RPMI7951 (cell line): ENCODE data around the gene SNAP29. TPM values are rescaled to one million over a fixed set of nuclear protein-coding genes. Genes with fewer than 3 reads are reported as not detected.
A peak's percentile ranks its signal among the peaks of the same experiment; 100 is the strongest.
"Not testable (repeated sequence)": the region's sequence is repeated elsewhere in the genome, so short reads cannot be mapped to it uniquely, and the experiment has no call there.

Experiments
- DNase-seq: peaks from one replicate; pipeline ENCODE4 v3.0.0-alpha.2; 2012; ENCODE audit warnings: low read depth
- total RNA-seq: library from RNA; depleted of rRNA; stranded (reverse); fragments of >200 nt; shearing (Covaris generic); gene quantifications from 2 replicates; pipeline ENCODE4 v1.2.3, GENCODE V29; 2014

The SNAP29 gene
- total RNA-seq, 1 experiment from 2014 or later: 13.1 TPM

DNA sequence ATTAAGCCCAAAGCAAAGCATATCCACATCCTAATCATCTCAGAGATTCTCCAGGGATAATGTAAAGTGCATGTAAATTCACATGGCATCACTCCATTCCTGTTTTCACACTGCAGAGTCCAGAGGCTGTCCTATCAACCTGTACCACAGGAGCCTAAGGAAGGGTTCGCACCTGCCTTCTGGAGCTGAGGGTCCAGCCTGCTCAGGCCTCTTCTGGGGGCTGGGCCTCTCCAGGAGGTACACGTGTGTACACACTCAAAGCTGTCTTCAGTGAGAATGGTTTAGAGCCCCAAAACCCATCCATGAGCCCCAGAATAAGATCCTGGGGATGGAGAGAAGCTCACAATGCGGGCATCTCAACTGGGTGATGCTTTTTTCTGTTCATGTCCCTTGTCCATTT, 24.1 kb upstream of the SNAP29 start:
- no peak for DNase-seq

DNA sequence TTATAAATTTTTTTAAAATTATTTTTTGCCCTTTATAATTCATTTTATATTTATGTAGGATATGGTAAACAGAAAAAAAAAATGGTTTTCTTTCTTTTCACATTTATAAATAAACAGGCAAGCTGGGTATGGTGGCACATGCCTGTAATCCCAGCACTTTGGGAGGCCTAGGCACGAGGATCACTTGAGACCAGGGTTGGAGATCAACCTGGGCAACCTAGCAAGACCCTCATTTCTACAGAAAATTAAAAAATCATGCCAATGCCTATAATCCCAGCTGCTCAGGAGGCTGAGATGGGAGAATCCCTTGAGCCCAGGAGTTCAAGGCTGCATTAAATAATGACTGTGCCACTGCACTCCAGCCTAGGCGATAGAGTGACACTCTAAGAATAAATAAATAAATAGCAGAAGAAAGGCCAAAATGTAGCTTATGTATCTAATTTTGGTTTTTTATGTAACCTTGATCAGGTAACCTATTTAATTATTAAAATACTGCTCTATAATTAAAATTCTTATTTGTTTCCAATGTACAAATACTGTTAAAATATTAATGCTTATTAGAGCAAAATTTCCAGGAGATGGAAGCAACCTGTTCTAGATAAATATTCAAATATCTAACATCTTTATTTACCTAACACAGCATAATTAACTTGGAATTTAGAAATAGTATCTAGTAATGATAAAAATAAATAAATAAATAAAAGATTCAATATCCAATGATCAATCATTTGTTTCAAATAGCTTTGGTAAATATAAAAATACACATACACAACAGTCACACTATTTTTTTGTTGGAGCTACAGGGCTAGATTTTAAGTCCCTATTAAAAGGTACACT, 21.6 kb upstream of the SNAP29 start:
- no peak for DNase-seq

DNA sequence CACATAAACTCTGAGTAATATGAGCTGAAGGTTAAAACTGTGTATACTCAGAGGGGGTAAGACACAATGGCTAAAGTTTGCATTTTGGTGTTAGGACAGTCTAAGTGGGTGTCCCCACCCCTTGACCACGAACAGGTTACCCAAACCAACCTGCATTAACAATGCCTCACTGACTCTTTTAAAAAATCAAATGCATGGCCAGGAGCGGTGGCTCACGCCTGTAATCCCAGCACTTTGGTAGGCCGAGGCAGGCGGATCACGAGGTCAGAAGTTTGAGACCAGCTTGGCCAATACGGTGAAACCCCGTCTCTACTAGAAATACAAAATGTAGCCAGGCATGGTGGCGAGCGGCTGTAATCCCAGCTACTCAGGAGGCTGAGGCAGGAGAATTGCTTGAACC, 19.5 kb upstream of the SNAP29 start:
- DNase-seq: not testable (repeated sequence)

DNA sequence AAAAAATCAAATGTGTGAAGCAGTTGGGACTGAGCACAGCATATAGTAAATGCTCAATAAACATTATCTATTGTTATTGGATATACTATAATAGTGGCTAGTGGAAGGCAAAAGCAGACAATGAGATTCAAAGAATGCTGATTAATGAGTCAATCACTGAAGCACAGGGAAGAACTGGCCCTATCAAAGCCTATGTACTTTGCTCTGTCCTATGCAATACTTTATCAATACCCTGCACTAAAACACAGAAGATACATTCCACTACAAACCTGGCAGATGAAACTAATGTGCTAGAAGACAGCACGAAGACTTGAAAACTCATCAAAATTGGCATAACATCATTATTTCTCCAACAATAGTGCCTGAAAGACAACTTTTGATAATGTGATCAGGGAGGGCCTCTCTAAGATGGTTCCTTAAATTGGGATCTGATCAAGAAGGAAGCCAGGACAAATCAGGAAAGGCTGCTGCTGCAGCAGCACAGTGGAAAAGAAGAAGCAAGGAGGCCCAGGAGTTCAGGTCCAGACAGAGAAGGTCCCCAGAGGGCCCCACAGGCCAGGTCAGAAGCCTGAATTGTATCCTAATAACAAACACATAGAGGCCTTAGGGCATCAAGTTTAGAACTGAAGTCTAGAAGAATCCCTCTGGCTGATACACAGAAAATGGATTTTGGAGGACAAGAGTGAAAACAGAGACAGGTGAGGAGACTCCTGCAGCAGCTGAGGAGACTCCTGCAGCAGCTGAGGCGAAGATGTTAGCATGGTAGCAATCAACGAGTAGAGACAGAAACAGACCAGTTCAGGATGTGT, 18.8 kb upstream of the SNAP29 start:
- no peak for DNase-seq

DNA sequence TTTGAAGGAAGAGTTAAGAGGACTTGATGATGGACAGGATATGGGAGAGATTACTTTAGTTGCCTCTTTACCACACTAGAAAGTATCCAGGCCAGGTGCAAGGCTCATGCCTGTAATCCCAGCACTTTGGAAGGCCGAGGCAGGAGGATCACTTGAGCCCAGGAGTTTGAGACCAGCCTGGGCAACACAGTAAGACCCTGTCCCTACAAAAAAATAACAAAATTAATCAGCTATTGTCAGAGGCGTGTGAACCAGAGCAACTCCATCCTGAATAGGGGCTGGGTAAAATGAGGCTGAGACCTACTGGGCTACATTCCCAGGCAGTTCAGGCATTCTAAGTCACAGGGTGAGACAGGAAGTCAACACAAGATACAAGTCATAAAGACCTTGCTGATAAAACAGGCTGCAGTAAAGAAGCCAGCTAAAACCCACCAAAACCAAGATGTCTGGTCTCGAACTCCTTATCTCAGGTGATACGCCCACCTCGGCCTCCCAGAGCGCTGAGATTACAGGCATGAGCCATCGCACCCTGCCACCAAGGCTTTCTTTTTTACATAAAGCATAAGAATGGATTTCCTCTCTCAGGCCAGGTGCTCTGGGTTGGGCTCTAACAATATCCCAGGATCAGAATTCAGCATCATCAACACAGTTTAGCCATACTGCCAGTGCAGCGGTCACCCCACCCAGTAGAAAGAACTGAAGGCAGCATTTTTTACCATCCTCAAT, 18.0 kb upstream of the SNAP29 start:
- no peak for DNase-seq

DNA sequence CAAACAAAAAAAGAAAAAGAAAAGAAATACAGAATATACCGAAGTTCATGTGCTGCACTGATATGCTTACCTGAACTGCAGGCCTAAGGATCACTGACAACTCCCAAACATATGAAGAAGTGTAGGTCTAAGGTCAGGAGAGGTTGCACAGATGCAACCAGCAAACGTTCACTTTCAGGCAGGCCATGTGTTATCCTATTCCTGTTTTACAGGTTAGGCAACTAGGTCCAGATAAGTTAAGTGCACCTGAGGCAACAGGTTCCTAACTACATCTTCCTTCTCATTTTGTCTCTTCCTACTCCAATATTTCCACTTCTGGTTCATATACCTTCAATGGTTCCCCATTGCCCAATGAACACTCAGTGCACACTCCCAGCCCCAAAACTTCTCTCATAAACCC, 15.3 kb upstream of the SNAP29 start:
- DNase-seq: no peak

DNA sequence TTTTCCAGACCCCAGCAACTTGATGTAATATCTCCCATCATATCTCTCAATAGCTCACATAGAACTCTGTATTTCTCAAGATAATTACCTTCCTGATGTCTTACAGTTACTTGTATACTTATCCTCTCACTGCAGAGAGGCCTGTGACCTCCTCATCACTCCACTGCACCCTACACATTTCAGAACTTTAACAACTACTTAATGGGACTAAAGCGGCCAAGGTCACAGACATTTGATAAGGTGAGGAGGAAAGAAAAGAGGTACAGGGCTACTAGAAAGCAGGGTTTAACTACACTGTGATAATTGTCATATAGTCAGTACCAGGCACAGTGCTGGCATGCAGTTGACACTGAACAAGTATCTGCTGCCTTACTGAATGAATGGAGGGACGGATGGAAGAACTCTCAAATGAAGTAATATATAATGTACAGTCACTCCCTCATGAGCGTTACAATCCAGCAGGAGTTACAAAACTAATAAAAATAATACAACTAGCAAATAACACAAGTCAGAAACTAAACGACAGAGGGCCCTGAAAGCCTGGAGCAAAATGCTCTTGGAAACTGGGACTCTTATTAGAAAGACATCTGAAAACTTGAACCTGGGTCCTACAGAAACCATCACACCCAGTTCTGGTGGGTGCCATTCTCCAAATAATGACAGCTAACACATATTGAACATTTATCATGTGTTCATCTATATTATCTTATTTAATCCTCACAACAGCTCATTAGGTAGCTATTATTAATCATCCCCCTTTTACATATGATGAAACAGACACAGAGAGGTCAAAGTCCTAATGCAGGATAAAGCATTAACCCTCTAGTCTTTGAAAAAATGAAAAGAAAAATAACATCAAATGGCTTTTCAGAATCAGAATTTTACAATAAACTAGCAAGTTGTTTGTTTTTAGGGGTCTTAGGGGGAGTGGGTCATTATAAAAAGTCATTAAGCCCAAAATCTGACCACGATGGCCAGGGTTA, 14.5 kb upstream of the SNAP29 start:
- no peak for DNase-seq

DNA sequence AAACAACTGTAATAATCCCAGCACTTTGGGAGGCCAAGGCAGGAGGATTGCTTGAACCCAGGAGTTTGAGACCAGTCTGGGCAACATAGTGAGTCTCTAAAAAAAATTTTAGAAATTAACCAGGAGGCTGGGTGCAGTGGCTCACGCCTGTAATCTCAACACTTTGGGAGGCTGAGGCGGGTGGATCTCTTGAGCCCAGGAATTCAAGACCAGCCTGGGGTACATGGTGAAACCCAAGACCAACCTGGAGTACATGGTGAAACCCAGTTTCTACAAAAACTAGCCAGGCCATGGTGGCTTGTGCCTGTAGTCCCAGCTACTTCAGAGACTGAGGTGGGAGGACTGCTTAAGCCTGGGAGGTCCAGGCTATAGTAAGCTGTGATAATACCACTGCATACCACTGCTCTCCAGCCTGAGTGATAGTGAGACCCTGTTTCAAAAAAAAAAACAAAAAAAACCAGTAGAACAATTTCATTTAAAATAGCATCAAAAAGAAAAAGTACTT, 11.4 kb upstream of the SNAP29 start:
- no peak for DNase-seq

DNA sequence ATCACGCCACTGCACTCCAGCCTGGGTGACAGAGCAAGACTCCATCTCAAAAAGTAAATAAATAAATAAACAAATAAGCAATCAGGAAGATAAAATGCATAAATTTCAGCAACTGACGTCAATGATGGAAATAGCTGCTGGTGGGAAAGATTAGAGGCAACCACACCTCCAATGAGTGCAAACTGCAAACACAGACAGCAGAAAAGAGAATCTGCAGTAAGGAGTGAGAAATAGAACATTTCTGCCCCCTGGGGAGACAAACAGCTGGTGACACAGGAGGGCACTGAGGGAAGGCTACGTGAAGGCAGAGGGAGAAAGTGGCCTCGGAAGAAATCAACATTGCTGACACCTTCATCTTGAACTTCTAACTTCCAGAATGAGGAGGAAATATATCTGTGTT, 6.7 kb upstream of the SNAP29 start:
- DNase-seq: no peak

DNA sequence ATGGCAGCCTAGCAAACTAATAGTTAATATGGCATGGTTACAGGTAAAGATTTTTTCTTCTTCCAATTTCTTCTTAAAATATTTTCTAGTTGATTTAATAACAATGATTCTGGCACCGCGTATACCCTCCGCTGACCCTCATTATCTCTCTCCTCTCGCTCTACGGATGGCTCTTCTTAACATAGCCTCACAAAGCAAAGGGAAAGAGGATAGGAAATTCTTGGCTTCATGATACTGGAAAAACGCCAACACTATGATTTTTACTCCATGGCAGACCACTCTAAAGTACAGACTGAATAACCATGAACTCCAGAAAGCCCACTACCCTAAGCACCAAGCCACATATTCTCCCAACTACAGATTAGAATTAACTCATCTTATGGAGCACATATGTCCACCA, 6.3 kb upstream of the SNAP29 start:
- no peak for DNase-seq

DNA sequence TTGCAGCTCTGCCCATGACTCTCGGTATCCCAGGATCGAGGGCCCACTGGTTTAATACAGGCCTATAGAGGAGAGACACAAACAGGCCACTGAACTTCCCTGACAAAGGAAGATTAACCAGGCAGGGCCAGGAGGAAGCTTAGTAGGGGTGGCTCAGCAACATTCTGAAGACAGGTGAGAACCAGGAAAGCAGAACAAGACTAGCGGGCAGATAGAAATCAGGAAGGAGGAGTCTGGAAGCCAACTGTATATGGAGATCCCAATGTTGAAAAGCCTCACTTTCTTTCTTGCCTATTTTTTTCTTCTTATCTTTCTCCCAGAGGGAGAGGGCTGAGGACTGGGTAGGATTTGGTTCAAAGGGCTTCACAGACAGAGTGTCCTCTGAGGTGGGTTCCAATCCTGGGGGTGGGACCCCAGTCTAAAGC, 5.6 kb upstream of the SNAP29 start:
- no peak for DNase-seq

DNA sequence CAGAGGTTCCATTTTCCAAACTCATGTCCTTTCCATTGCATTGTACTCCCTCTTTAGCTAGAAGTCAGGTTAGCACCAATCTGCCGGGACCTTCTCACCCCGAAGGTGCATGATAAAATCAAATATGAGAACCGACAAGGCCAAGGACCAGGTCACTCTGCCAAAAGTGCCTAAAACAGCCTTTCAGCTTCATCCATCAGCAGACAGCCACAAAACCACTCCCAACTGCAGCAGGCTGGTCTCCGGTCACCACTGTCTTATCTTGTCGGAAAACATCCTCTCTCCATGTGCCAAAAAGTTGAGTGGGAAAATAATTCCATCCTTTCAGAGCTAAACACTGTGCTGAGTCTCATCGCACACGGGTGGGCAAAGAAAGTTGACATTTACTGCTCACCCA, 1.6 kb upstream of the SNAP29 start:
- no peak for DNase-seq

DNA sequence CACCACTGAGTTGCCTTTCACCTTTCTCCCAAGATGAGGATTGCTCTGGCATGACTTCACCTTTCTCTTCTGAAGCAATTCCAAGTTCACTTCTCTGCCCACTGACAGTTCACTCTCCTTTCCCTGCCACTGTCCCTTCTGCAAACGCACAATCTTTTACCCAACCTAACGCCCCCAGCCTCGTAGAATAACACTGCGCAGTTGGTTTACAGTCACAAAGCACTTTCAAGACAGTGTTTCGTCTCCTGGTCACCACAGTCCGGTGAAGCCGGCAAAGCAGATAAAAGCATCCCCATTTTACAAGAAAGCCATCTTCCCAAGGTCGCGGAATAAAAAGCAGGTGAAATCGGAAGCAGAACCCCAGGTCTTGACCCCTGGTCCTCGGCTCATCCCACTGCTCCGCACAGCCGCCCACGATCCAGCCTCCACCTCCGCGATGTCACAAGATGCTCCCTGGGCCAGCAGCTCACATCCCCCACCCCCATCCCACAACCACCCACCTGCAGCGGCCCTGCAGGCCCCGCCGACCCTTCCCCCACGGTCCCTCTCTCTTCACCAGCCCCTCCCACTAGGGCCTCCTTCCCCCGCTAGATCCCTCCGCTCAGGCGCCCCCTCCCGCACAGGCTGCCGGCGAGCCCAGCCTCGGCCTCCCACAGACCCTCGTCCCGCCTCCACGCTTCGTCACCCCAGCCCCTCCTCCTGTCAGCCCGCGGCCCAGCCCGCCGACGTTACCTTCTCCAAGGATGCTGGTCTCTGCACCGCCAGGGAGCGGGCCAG, 781 bp upstream of the SNAP29 start:
- peak; percentile 79 for DNase-seq

DNA sequence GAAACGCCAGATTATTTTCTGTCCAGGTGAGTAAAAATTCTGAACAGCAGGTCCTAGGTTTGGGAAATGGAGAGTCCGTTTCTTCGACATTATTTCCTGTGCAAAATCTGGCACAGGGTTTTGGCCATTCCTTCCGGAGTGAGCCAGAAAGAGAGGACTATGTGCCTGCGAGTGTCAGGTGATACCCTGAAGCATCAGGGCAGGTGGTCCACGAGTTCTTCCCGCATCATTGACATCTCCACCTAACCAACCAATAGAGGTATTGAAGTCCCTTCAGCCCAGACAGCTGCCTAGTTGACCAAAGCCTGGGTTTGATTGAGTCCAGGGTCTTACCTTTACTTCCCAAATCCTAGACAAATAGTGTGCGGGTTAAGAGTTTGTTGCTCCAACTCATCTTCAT, 808 bp downstream of the SNAP29 start:
- DNase-seq: no peak

DNA sequence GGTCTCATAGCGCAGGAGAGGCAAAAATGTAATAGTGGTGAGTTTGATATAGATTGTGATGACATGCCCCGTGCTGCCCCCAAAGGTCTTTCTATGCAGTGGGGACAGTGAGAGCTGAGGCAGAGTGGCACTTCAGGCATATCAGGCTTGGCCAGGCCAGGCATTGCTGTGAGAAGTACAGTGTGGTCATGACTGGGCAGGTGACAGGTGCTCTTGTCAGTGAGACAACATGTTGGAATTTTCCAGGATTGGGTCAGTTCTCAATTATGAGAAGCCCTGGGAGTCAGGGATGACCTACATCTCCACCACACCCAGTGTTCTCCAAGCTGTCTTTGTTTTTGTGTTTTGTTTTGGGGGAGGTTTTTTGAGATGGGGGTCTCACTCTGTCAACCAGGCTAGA, 3.7 kb downstream of the SNAP29 start:
- no peak for DNase-seq

DNA sequence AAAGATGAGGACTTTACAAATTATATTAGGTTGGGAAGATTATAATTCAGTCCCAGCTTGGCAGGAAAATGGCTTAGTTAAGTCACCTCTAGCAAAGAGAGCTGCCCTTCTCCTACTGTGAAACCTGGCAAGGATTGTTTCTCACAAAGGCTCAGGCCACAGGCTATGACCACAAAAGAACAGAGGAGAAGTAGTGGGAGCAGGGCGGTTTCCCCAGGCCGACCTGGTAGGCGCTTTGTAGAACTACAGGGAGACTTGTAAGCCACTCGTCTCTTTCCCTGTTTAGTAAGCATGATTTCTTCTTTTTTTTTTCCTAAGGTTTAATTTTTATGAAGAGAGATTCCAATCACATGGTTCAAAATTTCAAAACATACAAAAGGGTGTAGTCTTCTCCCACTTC, 4.6 kb downstream of the SNAP29 start:
- DNase-seq: no peak

DNA sequence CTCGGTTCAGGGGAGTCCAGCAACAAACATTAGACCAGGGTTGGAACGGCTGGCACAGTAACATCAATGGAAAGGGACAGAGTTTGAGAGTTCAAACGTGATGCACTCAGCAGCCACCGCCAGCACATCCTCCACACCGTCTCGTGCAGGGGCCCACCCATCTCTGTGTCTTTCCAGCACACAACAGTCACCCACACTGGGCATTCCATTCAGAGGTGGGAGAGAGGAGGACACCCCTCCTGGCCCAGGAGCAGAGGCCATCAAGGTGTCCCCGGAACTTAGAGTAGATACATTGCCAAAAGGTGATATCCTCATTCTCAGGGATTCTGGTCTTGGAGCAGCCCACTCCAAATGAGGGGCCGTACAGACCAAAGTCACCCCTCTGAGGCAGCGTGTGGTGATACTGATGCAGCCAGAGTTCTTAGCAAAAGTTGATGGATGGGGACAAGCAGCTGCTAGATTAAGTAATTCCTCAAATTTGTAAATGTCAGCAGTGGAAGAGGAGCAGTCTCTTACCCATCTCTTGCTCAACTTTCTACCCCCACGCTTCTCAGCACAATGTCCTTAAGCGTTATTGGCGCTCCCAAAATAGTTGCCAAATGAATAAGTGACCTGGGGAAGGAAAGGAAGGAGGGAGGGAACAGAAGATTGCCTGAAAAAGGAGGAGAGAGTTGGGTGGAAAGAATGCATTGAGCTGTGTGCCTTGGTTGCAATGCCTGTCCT, 5.5 kb downstream of the SNAP29 start:
- DNase-seq: no peak

DNA sequence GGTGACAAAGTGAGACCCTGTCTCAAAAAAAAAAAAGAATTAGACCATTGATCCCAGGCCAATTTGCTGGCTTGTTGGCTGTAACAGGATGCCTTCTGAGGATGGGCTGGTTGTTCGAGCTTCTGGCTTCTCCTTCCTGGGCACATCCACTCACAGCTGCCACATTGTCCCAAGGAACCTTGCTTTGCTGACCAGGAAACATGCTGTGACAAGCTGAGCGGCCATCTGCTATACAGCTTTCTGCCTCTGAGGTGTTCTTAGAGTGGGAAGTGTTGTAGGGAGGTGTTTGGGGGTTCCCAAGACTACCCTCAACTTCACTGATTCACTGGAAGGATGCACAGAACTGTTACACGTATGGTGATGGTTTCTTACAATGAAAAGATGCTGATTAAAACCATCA, 6.5 kb downstream of the SNAP29 start:
- DNase-seq: no peak

DNA sequence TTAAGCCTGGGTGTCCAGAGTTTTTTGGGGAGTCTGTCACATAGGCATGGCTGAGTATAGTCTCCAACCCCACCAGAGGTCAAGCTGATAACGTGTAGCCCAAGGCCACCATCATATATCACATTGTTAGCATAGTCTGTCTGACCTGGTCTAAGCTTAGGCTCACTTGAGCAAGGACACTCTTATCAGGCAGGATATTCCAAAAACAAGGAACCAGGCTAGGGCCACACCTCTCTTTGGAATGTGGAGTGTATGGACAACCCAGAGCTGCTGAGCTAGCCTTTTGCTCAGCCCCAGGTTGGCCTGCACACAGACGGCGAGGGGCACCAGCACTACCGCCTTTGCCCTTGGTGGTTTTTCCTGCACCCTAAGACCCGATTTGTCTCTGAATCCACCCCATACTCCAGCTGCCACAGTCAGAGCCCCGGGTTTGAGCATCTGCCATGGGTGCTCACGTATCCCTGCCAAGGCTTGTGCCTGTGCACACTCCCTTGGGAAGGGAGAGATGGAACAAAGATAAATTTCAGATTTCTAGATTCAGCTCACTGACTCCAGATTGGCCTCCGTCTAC, 7.2 kb downstream of the SNAP29 start:
- DNase-seq: no peak
